OCI-M1 (cell line): Measurements from ENCODE around the gene CDC42BPB.

Experiments
- DNase-seq: peaks from one replicate; lab custom pipeline; 2025; lab: John Stamatoyannopoulos, UW

CDC42BPB gene

DNA sequence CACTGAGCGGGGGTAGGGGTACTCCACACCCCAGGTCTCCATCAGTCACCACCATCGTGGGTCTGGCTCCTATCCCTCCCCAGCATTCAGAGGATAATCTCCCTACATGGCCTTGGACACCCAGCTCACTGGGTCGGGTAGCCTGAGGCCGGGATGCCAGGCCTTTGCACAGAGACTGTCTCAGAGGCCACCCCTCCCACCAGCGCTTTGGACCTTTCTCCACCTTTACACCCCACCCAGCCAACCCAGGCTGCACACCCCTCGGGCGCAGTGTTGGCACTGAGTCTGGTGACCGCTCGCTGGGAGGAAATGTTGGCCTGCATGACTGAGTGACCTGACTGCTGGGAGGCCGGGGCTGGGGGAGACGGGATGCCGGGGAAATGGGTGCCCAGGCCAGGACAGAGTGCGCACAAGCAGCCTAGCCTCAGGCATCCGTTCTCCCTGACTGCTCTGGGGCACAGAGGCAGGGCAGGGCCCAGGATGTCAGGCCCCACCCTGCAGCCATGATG, 16.1 kb upstream of the CDC42BPB start:
- DNase-seq = no peak

DNA sequence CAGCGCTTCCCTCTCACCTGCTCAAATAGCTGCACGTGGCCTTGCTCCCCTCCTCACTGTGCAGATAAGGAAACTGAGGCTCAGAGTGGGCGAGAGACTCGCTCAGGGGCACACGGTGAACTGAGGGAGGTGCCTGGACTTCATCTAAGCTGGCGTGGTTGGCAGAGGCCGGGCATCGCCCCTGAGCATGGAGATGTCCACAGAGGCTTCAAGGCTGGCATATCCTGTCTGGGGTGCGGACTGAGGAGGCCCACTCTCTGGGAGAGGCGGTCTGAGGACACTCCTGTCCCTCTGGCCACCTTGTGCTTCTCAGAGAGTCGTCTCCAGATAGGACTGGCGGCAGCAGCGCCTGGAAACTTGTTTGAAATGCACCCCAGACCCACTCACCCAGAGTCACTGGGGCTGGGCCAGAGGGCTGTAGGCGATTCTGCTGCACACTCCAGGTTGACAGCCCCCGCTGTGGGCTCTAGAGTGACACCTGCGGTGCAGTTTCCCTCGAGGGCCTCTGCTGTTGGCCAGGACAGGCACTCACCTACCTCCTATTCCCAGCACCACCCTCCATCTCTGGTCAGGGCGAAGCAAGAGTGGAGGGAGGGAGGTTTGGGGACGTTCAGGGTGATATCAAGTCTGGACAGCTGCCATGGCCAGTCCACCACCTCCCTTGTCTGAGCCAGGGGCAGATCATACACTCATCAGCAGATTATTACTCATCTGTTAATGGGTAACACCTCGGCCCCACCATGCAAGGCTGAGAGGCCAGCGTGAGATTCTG, 15.4 kb upstream of the CDC42BPB start:
- DNase-seq = no peak

DNA sequence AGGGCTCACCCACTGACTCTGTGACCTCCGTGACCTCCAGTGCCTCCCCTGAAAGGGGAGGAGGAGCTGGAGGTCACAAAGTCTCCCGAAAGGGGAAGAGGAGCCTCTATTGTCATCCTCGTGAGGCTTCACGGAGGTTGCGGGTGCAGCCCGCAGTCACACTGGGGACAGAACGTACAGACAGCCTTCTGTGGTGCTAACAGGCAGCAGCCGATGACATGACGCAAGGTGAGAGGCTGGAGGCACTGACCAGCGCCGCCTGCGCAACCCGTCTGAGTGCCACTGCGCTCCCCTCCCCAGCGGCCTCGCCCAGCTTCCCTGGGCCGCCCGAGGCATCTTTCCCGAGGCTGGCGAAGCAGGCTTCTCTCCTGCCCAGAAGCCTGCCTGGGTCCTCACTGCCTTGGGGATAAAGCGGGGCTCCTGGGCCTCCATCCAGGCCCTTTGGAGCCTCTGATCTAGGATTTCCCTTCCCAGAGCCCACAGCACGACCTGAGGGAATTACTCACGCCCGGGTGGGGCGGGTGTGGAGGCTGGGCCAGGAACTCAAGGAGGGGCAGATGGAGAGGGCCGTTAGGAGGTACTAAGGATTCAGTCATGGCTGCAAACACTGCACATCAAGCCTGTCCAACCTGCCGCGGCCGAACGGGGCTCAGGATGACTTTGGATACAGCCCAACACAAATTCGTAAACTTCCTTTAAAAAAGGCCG, 14.3 kb upstream of the CDC42BPB start:
- DNase-seq = no peak

- no peak for DNase-seq
Measured at GRCh38 chr14:103070971-103071542, 13.7 kb upstream of the CDC42BPB start.

DNA sequence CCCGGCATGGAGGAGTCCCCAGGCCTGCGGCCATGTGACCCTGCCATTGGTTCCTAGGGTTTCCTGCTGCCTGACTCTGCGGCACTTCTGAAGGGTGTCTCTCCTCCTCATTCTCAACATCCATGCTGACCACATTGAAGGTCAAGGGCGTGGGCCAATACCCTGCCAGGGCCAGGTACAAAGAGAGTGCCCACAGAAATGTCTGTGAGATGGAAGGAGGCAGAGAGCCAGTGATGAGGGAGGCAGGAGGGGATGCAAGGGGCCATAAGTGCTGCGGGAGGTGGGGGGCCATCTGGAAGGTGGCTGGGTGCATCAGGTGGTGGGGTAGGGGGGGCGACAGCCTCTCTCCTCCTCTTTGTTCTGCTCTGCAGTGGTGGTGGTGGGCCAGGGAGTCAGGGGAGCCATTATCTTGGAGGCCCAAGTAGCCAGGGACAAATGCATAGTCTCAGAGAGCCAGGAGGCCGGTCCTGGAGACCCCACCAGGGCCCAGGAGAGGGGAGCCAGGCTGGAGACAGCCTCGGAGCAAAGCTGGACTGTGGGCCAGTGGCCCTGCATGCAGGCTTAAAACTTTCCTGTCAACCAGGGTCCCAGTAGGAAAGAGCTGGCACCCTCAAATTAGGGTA, 13.0 kb upstream of the CDC42BPB start:
- no peak for DNase-seq

- DNase-seq = no peak
Measured at GRCh38 chr14:103068351-103069073, 11.2 kb upstream of the CDC42BPB start.

- no peak for DNase-seq
Measured at GRCh38 chr14:103067231-103067954, 10.0 kb upstream of the CDC42BPB start.

GRCh38 chr14:103066399-103066798, 9.1 kb upstream of the CDC42BPB start:
- no peak for DNase-seq

- no peak for DNase-seq
Measured at GRCh38 chr14:103065861-103066260, 8.5 kb upstream of the CDC42BPB start.

- DNase-seq = no peak
Measured at GRCh38 chr14:103064978-103065377, 7.6 kb upstream of the CDC42BPB start.

GRCh38 chr14:103064436-103064835, 7.1 kb upstream of the CDC42BPB start:
- DNase-seq = no peak

GRCh38 chr14:103061482-103061976, 4.2 kb upstream of the CDC42BPB start:
- no peak for DNase-seq

DNA sequence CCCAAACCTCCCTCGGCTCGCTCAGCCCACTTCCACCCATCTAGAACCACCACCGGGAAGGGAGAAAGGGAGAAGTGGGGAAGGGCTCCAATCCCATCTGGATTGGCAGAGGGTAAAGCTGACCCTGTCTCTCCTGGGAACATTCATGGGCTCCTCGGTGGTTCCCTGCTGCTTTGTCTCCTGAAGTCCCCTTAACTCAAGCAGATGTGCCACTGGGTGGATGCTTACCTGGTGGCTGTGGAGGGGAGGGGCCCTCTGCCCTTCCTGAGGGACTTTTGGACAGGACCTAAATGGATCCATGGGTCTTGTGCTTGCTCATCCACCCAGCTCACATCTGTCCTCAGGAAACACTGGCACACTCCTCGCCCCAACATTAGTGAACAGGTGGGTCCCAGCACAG, 2.2 kb upstream of the CDC42BPB start:
- no peak for DNase-seq

DNA sequence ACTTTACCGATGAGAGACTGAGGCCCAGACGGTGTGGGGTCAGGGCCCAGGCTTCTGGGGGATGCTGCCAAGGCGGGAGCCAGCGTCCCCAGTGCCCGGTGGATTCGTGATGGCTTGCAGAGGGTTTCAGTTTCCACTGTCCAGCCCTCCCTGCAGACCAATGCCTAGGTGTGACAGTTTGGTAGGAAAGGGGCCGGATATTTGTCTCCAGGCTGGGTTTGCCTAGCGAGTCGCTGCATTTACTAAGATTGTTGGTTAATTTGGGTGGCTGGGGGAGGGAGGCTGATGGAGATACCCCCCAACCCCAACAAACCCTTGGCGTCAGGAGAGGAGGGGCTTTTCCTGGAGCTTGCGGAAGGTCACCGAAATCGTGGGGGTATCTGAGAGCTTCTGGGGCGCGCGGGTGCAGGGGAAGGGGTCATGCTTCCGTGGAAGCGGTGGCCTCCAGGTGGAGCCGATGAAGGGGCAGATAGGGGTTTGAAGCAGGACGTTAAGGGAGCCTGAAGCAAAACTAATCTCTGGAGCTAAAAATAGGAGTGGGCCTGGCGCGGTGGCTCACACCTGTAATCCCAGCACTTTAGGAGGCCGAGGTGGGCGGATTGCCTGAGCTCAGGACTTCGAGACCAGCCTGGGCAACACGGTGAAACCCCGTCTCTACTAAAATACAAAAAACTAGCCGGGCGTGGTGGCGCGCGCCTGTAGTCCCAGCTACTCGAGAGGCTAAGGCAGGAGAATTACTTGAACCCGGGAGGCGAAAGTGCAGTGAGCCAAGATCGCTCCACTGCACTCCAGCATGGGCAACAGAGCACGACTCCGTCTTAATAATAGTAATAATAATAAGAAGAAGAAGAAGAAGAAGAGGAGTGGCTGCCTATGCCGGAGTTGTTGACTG, 1.1 kb upstream of the CDC42BPB start:
- no peak for DNase-seq

DNA sequence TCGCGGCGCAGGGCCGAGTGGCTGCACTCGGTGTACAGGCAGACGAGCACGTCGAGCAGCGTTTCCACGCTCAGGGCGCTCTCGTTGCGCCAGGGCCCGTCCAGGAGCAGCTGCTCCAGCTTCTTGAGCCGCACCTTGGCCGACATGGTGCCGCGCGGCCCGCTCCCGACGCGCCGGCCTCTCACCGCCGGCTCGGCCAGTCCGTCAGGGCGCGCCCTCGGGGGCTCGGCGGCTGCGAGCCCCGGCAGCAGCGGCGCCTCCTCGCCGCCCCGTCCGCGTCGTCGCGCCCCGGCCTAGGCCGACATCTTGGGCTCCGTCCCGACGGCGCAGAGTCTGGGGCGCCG, 349 bp downstream of the CDC42BPB start:
- DNase-seq = no peak

- no peak for DNase-seq
Measured at GRCh38 chr14:103056322-103057027, 874 bp downstream of the CDC42BPB start.

- DNase-seq = no peak
Measured at GRCh38 chr14:103055695-103056094, 1.7 kb downstream of the CDC42BPB start.

- DNase-seq = peak; percentile 60
Measured at GRCh38 chr14:103052407-103052806, 4.9 kb downstream of the CDC42BPB start.

- no peak for DNase-seq
Measured at GRCh38 chr14:103050935-103051334, 6.4 kb downstream of the CDC42BPB start.
